ENCODE data around the gene ZNF746.
"Not testable (repeated sequence)": the region's sequence is repeated elsewhere in the genome, so short reads cannot be mapped to it uniquely, and the experiment has no call there.

The ZNF746 gene

GRCh38 chr7:149459540-149460452, 37.8 kb downstream of the ZNF746 start:
- DNase-seq (ENCODE audit: low read depth, low spot score): peak; percentile 59

- DNase-seq (ENCODE audit: low read depth, low spot score): peak; percentile 7
Measured at GRCh38 chr7:149459201-149459539, 38.4 kb downstream of the ZNF746 start.

GRCh38 chr7:149458235-149458634, 39.4 kb downstream of the ZNF746 start:
- no peak for DNase-seq (ENCODE audit: low read depth, low spot score)

- no peak for DNase-seq (ENCODE audit: low read depth, low spot score)
Measured at GRCh38 chr7:149457766-149458165, 39.8 kb downstream of the ZNF746 start.

- DNase-seq (ENCODE audit: low read depth, low spot score): no peak
Measured at GRCh38 chr7:149456506-149457421, 40.8 kb downstream of the ZNF746 start.

- no peak for DNase-seq (ENCODE audit: low read depth, low spot score)
Measured at GRCh38 chr7:149455175-149455950, 42.2 kb downstream of the ZNF746 start.

- DNase-seq (ENCODE audit: low read depth, low spot score): no peak
Measured at GRCh38 chr7:149454750-149455149, 42.9 kb downstream of the ZNF746 start.

- no peak for DNase-seq (ENCODE audit: low read depth, low spot score)
Measured at GRCh38 chr7:149454006-149454405, 43.6 kb downstream of the ZNF746 start.

GRCh38 chr7:149450821-149451220, 46.8 kb downstream of the ZNF746 start:
- no peak for DNase-seq (ENCODE audit: low read depth, low spot score)

GRCh38 chr7:149449897-149450296, 47.7 kb downstream of the ZNF746 start:
- no peak for DNase-seq (ENCODE audit: low read depth, low spot score)

GRCh38 chr7:149448961-149449360, 48.6 kb downstream of the ZNF746 start:
- no peak for DNase-seq (ENCODE audit: low read depth, low spot score)

GRCh38 chr7:149446026-149446425, 51.6 kb downstream of the ZNF746 start:
- not testable (repeated sequence) for DNase-seq (ENCODE audit: low read depth, low spot score)

- DNase-seq (ENCODE audit: low read depth, low spot score): no peak
Measured at GRCh38 chr7:149444287-149444686, 53.3 kb downstream of the ZNF746 start.

- no peak for DNase-seq (ENCODE audit: low read depth, low spot score)
Measured at GRCh38 chr7:149443523-149443922, 54.1 kb downstream of the ZNF746 start.

GRCh38 chr7:149442924-149443323, 54.7 kb downstream of the ZNF746 start:
- no peak for DNase-seq (ENCODE audit: low read depth, low spot score)

- no peak for DNase-seq (ENCODE audit: low read depth, low spot score)
Measured at GRCh38 chr7:149440222-149440621, 57.4 kb downstream of the ZNF746 start.

- no peak for DNase-seq (ENCODE audit: low read depth, low spot score)
Measured at GRCh38 chr7:149436358-149436757, 61.3 kb downstream of the ZNF746 start.

- DNase-seq (ENCODE audit: low read depth, low spot score): no peak
Measured at GRCh38 chr7:149433124-149433523, 64.5 kb downstream of the ZNF746 start.

GRCh38 chr7:149432121-149432691, 65.4 kb downstream of the ZNF746 start:
- no peak for DNase-seq (ENCODE audit: low read depth, low spot score)

GRCh38 chr7:149431486-149432120, 66.0 kb downstream of the ZNF746 start:
- no peak for DNase-seq (ENCODE audit: low read depth, low spot score)

GRCh38 chr7:149430192-149430591, 67.4 kb downstream of the ZNF746 start:
- DNase-seq (ENCODE audit: low read depth, low spot score): no peak

Data from astrocyte of the hippocampus (primary cell).